GM12873 (cell line): ENCODE data around the gene WRAP73.
A peak's percentile ranks its signal among the peaks of the same experiment; 100 is the strongest.

Experiments
- CTCF ChIP-seq: IDR thresholded peaks from 2 replicates; pipeline ENCODE4 v1.5.1; 2012; ENCODE audit warnings: low read depth, mild to moderate bottlenecking, moderate library complexity, low read length, control low read depth; ENCODE audit not compliant: insufficient read depth; ENCODE audit errors: missing control alignments

WRAP73 gene

GRCh38 chr1:3618531-3618880 is 31.4 kb downstream of the WRAP73 start:
- TF ChIP-seq CTCF, result no peak

- no peak for TF ChIP-seq CTCF
Observed at GRCh38 chr1:3617806-3618345, 32.0 kb downstream of the WRAP73 start.

GRCh38 chr1:3616861-3617260 is 33.0 kb downstream of the WRAP73 start:
- no peak for TF ChIP-seq CTCF

GRCh38 chr1:3614755-3615742 is 34.9 kb downstream of the WRAP73 start:
- TF ChIP-seq CTCF, result peak; percentile 70

GRCh38 chr1:3612123-3612522 is 37.8 kb downstream of the WRAP73 start:
- no peak for TF ChIP-seq CTCF

GRCh38 chr1:3611170-3612019 is 38.5 kb downstream of the WRAP73 start, which contains the start of gene MEGF6:
Gene MEGF6, minus strand, starts transcription at chr1:3611508. Its CDS starts 240 bp downstream, at chr1:3611268.
- TF ChIP-seq CTCF, result no peak
